BJ (cell line): ENCODE results near the gene GSN. TPM values are rescaled to one million over a fixed set of nuclear protein-coding genes. Genes with fewer than 3 reads are reported as not detected.

Source experiments
- CTCF ChIA-PET: fragments of 350-600 bp; formaldehyde crosslinking; extraction: SDS; loops from one replicate; lab custom pipeline; 2021; ENCODE audit warnings: antibody characterized with exemption, inconsistent platforms; lab: Yijun Ruan, JAX
- POLR2A ChIA-PET: fragments of 300-600 bp; sonication (Branson Sonifier 250); formaldehyde crosslinking; extraction: SDS; loops from one replicate; lab custom pipeline; 2021; ENCODE audit warnings: antibody characterized with exemption; lab: Charles Lee
- DNase-seq: peaks from one replicate; pipeline ENCODE4 v3.0.0-alpha.2; 2011; ENCODE audit warnings: low read depth
- H3K27me3 ChIP-seq: 2 replicates; pipeline ENCODE4 v1.6.0; 2011; ENCODE audit warnings: low read length; ENCODE audit not compliant: control insufficient read depth, insufficient read depth
- H3K36me3 ChIP-seq: 2 replicates; pipeline ENCODE4 v1.5.1; 2011; ENCODE audit warnings: low read length; ENCODE audit not compliant: control insufficient read depth, insufficient read depth
- H3K4me3 ChIP-seq: 2 replicates; pipeline ENCODE4 v1.5.1; 2011; ENCODE audit warnings: low read depth, mild to moderate bottlenecking, control low read depth, low read length
- CTCF ChIP-seq: IDR thresholded peaks from 2 replicates; pipeline ENCODE4 v1.5.1; 2011; ENCODE audit warnings: low read depth, mild to moderate bottlenecking, control low read depth, inconsistent platforms, low read length, moderate library complexity; ENCODE audit not compliant: insufficient read depth
- polyA plus RNA-seq: library from polyadenylated mRNA; depleted of rRNA; stranded (reverse); fragments of >200 nt; gene quantifications from 2 replicates; pipeline ENCODE4 v1.2.3, GENCODE V29; 2011

GSN gene
- polyA plus RNA-seq, 1 experiment, result 765 TPM

DNA sequence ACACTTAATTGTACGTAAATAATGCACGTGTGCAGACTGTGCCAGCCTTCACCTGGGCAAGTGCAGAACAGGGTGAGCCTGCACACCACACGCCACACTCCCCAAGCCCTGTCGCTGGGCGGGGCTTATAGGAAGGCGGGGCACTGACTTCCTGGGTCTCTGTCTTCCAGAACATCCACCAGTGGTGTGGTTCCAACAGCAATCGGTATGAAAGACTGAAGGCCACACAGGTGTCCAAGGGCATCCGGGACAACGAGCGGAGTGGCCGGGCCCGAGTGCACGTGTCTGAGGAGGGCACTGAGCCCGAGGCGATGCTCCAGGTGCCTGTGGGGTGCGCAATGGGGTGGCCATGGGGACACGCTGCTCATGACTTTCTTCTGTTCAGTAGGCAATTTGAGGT is 44.2 kb downstream of the GSN start:
- POLR2A ChIA-PET, result no interaction called here

GRCh38 chr9:121313458-121314152 is 45.6 kb downstream of the GSN start:
- H3K27me3 ChIP-seq, result no peaks in the 10 kb centered on the region
- no peak for DNase-seq
- no peak for TF ChIP-seq CTCF
- H3K4me3 ChIP-seq, result no peak overlapping the region
- CTCF ChIA-PET, result interaction anchor here (0.5 to 1.3 kb wide), 3 partner anchors 80 to 108 kb away, joined by 3 to 4 read pairs (median 3); no protein-coding TSS in a partner anchor
- POLR2A ChIA-PET, result no interaction called here
- peaks cover 61% of the 10 kb centered on the region for H3K36me3 ChIP-seq

More for the DNA sequence above, 44.2 kb downstream of the GSN start:
- no peak for DNase-seq
- H3K27me3 ChIP-seq, result no peaks in the 10 kb centered on the region
- no peak for TF ChIP-seq CTCF
- CTCF ChIA-PET, result no interaction called here
- H3K4me3 ChIP-seq, result no peak overlapping the region
- H3K36me3 ChIP-seq, result peaks cover 59% of the 10 kb centered on the region

- POLR2A ChIA-PET, result no interaction called here
- CTCF ChIA-PET, result interaction anchor here (0.9 to 7.2 kb wide), 5 partner anchors 18 to 104 kb away, joined by 3 to 80 read pairs (median 3); no protein-coding TSS in a partner anchor
These were observed 48.4 kb downstream of the GSN start for GRCh38 chr9:121316378-121316777.

DNA sequence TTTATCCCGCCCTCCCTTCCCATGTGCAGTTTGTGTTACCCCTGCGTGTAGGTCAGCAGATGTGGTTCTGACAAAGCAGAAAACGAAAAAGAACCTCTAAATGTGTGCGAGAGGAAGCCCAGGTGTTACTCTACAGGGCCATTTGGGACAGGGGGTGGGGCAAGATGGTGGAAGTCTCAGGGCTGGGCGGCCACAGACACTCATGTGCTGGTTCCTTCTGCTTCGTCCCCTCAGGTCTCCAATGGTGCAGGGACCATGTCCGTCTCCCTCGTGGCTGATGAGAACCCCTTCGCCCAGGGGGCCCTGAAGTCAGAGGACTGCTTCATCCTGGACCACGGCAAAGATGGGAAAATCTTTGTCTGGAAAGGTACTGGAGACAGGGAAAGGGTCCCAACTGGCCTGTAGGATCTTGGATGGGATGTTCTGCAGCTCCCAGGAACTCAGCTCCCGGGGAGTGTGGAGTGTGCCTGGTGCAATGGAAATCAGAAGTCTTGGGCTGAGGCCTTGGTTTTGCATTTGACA is 49.0 kb downstream of the GSN start:
- no peak for DNase-seq
- H3K4me3 ChIP-seq, result no peak overlapping the region
- POLR2A ChIA-PET, result no interaction called here
- H3K36me3 ChIP-seq, result peaks cover 52% of the 10 kb centered on the region
- no peaks in the 10 kb centered on the region for H3K27me3 ChIP-seq
- no peak for TF ChIP-seq CTCF
- CTCF ChIA-PET, result interaction anchor here (1.2 to 7.2 kb wide), 5 partner anchors 18 to 104 kb away, joined by 3 to 80 read pairs (median 9); no protein-coding TSS in a partner anchor

More at GRCh38 chr9:121316378-121316777, 48.4 kb downstream of the GSN start:
- TF ChIP-seq CTCF, result no peak
- Histone ChIP-seq H3K4me3 (no peak overlapping the region), H3K27me3 (no peaks in the 10 kb centered on the region), H3K36me3 (peaks cover 58% of the 10 kb centered on the region)
- DNase-seq, result no peak

DNA sequence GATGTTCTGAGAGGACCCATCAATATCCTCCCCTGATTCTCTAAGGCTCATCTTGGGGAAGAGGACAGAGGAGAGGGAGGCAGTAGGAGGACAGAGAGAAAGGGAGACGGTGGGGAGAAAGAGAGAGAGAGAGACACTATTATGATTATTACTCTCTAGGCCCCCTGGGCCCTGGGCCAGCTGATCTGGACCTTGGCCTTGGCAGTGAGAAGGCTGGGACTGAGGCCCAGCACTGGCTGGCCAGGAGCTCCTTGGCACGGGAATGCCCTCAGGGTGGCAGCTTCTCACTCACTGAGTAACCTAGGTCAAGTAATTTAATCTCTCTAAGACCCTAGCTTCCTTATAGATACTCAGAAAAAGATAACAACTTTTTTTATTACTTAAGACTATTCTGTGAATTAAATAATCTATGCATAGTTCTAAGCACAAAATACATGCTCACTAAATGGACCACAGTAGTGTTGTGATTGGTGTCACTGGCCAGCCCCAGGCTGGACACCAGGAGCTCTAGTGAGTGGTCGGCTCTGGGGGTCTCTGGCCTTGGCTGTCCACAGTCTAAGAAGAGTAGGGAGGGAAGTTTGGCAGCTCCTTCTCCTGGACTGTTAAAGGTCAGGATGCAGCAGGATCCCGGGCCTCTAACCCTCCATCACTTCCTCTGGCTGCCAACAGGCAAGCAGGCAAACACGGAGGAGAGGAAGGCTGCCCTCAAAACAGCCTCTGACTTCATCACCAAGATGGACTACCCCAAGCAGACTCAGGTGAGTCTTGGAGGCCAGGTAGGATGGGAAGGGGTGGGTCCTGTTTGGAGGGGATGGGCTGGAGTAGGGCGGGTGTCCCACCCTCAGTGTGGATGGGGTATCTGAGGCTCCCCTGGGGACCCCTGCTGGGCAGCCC is 50.0 kb downstream of the GSN start:
- Histone ChIP-seq H3K27me3 (no peaks in the 10 kb centered on the region), H3K4me3 (no peak overlapping the region), H3K36me3 (peaks cover 43% of the 10 kb centered on the region)
- no peak for TF ChIP-seq CTCF
- DNase-seq, result no peak
- CTCF ChIA-PET, result interaction anchor here (0.7 to 7.2 kb wide), 11 partner anchors 19 to 105 kb away, joined by 3 to 80 read pairs (median 3); no protein-coding TSS in a partner anchor
- POLR2A ChIA-PET, result interaction anchor here (0.6 kb wide), 1 partner anchor 24 kb away, joined by 3 read pairs; no protein-coding TSS in a partner anchor
